ENCODE data around the gene LAMA2.

The LAMA2 gene

DNA sequence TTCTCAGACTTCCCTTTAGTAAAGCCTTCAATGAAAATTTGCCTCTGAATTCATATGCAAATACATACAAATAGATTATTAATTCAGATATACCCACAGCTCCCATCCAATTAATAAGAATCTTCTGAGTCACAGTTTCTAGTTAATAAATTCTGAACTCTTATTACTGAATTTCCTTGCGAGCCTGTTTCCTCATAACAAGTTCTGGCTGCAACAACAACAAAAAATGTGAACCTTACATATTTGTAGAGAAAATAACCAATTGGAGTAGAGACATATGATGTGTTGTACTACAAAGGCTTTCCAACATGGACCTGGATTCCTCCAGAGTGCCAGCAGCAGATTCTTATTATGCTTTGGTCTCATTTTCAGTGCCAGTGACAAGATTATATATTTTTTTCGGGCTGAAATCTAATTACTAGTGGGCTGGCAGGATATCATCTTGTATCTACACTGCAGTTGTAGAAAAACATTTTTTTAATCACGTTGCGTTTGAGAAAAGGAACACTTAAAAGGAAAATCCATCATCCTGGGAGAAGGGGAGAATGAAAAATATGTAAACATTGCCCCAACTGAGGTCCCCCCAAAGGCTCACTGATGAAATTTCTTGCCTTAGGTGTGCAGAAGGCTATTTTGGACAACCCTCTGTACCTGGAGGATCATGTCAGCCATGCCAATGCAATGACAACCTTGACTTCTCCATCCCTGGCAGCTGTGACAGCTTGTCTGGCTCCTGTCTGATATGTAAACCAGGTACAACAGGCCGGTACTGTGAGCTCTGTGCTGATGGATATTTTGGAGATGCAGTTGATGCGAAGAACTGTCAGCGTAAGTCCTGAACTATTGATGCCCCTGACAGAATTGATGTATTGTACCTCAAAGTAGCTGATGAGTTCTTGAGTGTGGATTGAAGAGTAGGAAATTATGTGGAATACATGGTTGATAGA lies 404.6 kb downstream of the LAMA2 start:
- no peak for FAIRE-seq
- no peak for DNase-seq (ENCODE audit: insufficient read length, low spot score)
- TF ChIP-seq, protein P1, sequence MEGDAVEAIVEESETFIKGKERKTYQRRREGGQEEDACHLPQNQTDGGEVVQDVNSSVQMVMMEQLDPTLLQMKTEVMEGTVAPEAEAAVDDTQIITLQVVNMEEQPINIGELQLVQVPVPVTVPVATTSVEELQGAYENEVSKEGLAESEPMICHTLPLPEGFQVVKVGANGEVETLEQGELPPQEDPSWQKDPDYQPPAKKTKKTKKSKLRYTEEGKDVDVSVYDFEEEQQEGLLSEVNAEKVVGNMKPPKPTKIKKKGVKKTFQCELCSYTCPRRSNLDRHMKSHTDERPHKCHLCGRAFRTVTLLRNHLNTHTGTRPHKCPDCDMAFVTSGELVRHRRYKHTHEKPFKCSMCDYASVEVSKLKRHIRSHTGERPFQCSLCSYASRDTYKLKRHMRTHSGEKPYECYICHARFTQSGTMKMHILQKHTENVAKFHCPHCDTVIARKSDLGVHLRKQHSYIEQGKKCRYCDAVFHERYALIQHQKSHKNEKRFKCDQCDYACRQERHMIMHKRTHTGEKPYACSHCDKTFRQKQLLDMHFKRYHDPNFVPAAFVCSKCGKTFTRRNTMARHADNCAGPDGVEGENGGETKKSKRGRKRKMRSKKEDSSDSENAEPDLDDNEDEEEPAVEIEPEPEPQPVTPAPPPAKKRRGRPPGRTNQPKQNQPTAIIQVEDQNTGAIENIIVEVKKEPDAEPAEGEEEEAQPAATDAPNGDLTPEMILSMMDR (IDR thresholded peaks at IDR 0.05; ENCODE audit: insufficient read depth, missing control alignments), result no peak

DNA sequence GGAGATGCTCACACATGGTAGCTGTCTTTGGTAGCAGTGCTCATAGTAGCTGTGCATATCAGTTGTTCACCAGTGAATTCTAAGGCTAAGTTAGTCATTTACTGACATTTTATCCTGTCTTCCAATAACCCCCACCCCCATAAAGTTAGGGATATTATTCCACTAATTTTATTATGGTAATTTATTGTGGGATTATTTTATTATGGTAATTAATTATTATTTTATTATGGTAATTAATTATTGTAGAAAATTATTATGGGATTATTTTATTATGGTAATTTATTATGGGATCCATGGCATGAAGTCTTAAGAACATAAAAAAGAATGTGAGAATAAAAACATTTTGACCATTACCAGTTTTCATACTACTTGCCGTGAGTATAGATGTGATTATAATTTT lies 406.5 kb downstream of the LAMA2 start:
- DNase-seq (ENCODE audit: insufficient read length, low spot score), result no peak
- TF ChIP-seq, protein P1 (IDR thresholded peaks at IDR 0.05; ENCODE audit: insufficient read depth, missing control alignments), result no peak
- no peak for FAIRE-seq

DNA sequence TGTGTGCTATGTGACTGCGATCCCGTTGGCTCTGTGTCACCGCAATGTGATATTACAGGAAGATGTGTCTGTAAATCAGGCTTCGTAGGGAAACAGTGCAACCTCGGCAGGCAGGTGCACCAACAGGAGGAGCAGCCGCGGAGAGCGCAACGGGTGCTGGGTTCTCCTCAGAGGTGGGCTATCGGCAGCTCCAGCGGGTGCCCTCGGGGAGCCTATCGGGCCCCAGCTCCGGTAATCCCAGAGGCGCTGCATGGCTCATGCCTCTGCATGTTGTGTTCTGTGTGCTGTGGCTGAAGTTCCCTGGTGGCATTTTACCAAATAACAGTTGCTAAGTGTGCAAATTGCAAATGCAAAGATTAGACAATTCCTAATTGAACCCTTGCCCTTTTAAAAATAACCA lies 409.9 kb downstream of the LAMA2 start:
- no peak for FAIRE-seq
- TF ChIP-seq, protein P1 (IDR thresholded peaks at IDR 0.05; ENCODE audit: insufficient read depth, missing control alignments), result no peak
- no peak for DNase-seq (ENCODE audit: insufficient read length, low spot score)

DNA sequence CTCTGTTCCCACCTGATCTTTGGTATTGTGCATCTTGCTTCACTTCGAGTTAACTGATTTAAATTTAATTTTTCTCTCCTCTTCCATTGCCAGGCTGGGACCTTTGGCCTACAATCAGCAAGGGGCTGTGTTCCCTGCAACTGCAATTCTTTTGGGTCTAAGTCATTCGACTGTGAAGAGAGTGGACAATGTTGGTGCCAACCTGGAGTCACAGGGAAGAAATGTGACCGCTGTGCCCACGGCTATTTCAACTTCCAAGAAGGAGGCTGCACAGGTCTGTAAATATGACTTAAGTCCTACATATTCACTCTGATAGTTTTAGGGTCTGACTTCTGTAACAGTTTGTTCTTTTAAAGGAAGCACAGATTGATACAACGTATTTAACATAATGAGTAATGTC lies 414.7 kb downstream of the LAMA2 start:
- DNase-seq (ENCODE audit: insufficient read length, low spot score) (no peak), FAIRE-seq (no peak)
- TF ChIP-seq, protein P1 (IDR thresholded peaks at IDR 0.05; ENCODE audit: insufficient read depth, missing control alignments), result no peak

DNA sequence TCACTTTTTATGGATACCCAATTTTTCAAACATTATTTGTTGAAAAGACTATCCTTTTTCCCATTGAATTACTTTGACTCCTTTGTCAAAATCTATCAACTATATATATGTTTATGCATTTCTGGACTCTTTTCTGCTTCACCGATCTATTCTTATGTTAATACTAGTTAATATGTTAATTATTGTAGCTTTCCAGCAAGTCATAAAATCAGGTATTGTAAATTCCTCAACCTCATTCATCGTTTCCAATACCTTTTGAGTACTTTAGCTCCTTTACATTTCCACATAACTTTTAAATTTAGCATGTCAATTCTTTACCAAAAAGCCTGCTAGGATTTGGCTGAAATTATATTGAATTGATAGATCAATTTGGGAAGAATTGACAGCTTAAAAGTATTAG lies 419.7 kb downstream of the LAMA2 start:
- FAIRE-seq (no peak), DNase-seq (ENCODE audit: insufficient read length, low spot score) (no peak)
- TF ChIP-seq, protein P1 (IDR thresholded peaks at IDR 0.05; ENCODE audit: insufficient read depth, missing control alignments), result no peak

DNA sequence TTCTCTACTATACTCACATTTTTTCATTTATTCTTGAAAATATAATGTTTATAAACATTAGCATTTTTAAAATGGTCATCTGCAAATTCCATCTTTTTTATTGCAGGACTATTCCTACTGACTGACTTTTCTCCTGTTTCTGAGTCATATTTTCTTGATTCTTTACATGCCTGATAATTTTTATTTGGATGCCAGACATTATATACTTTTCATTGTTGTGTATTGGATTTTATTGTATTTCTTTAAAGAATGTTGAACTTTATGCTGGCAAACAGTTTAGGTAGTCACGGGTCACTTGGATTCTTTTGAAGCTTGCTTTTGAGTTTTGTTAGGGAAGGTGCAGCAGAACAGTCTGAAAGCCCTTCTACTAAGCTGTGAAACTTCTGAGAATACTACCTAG lies 423.9 kb downstream of the LAMA2 start:
- TF ChIP-seq, protein P1 (IDR thresholded peaks at IDR 0.05; ENCODE audit: insufficient read depth, missing control alignments), result no peak
- no peak for FAIRE-seq
- DNase-seq (ENCODE audit: insufficient read length, low spot score), result no peak

DNA sequence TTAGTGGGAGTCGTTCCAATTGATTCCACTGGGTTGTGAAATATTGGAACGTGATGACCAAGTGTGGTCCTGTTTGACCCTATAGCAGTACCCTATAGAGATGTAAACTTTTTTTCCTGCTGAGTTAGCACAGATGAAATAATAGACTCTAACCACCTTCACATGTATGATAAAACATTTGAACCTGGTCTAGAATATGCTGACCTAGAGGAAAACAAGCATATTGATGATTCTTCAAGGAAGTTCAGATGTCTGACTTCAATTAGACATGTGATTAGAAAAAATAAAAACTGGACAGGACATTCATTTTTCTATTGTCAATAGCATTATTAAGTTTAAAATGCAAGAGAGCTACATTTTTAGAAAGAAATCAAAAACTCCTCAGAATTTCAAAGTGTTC lies 424.9 kb downstream of the LAMA2 start:
- DNase-seq (ENCODE audit: insufficient read length, low spot score) (no peak), FAIRE-seq (no peak)
- TF ChIP-seq, protein P1 (IDR thresholded peaks at IDR 0.05; ENCODE audit: insufficient read depth, missing control alignments), result no peak
